Adrenal gland (tissue), 5 donors: Measurements from ENCODE around the gene SH3PXD2B.

Source experiments
- POLR2A ChIP-seq, 2 donors: fragments of 450-650 bp; IDR thresholded peaks; one replicate each; pipeline ENCODE4 v1.6.1; 2017; ENCODE audit warnings: antibody characterized with exemption in 2 of 2, mild to moderate bottlenecking in 2 of 2, moderate library complexity in 1 of 2
- TF ChIP-seq, protein P1 (sequence below), 6 experiments: fragments of 450-650 bp in 4 of 6; fragments of 200-600 bp in 2 of 6; sonication (generic) in 1 of 6; IDR thresholded peaks; 1 replicate in 5 of 6; 2 replicates in 1 of 6; pipeline versions ENCODE4 v1.5.1 to v1.8.0; 2016 to 2021; ENCODE audit warnings: antibody characterized with exemption in 6 of 6, mild to moderate bottlenecking in 2 of 6, moderate library complexity in 1 of 6
- donor health status: DM: no; HTN: no; CAD: no.

- TF ChIP-seq, protein P1, sequence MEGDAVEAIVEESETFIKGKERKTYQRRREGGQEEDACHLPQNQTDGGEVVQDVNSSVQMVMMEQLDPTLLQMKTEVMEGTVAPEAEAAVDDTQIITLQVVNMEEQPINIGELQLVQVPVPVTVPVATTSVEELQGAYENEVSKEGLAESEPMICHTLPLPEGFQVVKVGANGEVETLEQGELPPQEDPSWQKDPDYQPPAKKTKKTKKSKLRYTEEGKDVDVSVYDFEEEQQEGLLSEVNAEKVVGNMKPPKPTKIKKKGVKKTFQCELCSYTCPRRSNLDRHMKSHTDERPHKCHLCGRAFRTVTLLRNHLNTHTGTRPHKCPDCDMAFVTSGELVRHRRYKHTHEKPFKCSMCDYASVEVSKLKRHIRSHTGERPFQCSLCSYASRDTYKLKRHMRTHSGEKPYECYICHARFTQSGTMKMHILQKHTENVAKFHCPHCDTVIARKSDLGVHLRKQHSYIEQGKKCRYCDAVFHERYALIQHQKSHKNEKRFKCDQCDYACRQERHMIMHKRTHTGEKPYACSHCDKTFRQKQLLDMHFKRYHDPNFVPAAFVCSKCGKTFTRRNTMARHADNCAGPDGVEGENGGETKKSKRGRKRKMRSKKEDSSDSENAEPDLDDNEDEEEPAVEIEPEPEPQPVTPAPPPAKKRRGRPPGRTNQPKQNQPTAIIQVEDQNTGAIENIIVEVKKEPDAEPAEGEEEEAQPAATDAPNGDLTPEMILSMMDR (IDR thresholded peaks at IDR 0.05): no peak
- TF ChIP-seq POLR2A (IDR thresholded peaks at IDR 0.05): no peak
Measured at GRCh38 chr5:172444626-172445365, 9.5 kb downstream of the SH3PXD2B start.
